ENCODE data around the gene CHCHD5. TPM values are rescaled to one million over a fixed set of nuclear protein-coding genes. Genes with fewer than 3 reads are reported as not detected.

Gene CHCHD5
- total RNA-seq, 1 donor from 2014 or later, result 30.7 TPM

GRCh38 chr2:112623913-112624777, 39.7 kb downstream of the CHCHD5 start:
- Histone ChIP-seq H3K36me3 (no peaks in the 10 kb centered on the region), H3K27me3 (no peaks in the 10 kb centered on the region), H3K4me3 (no peak overlapping the region), H3K27ac (no peak overlapping the region), H3K4me1 (peaks cover 20% of the 10 kb centered on the region), H3K9me3 (no peaks in the 10 kb centered on the region)
- peak in 1 of 2 donors; percentile 35 for TF ChIP-seq POLR2AphosphoS5 (IDR thresholded peaks at IDR 0.05; ENCODE audit: insufficient read depth in 1 of 2, low read depth in 1 of 2)
- TF ChIP-seq, protein P1, sequence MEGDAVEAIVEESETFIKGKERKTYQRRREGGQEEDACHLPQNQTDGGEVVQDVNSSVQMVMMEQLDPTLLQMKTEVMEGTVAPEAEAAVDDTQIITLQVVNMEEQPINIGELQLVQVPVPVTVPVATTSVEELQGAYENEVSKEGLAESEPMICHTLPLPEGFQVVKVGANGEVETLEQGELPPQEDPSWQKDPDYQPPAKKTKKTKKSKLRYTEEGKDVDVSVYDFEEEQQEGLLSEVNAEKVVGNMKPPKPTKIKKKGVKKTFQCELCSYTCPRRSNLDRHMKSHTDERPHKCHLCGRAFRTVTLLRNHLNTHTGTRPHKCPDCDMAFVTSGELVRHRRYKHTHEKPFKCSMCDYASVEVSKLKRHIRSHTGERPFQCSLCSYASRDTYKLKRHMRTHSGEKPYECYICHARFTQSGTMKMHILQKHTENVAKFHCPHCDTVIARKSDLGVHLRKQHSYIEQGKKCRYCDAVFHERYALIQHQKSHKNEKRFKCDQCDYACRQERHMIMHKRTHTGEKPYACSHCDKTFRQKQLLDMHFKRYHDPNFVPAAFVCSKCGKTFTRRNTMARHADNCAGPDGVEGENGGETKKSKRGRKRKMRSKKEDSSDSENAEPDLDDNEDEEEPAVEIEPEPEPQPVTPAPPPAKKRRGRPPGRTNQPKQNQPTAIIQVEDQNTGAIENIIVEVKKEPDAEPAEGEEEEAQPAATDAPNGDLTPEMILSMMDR (IDR thresholded peaks at IDR 0.05), result no peak
- intact Hi-C loops (cut with DNase I), result loop anchor here (10.0 kb wide), 1 partner anchor 101 kb away; the partner anchor contains the start of gene NT5DC4
- no peak for DNase-seq (ENCODE audit: extremely low spot score in 2 of 2)

DNA sequence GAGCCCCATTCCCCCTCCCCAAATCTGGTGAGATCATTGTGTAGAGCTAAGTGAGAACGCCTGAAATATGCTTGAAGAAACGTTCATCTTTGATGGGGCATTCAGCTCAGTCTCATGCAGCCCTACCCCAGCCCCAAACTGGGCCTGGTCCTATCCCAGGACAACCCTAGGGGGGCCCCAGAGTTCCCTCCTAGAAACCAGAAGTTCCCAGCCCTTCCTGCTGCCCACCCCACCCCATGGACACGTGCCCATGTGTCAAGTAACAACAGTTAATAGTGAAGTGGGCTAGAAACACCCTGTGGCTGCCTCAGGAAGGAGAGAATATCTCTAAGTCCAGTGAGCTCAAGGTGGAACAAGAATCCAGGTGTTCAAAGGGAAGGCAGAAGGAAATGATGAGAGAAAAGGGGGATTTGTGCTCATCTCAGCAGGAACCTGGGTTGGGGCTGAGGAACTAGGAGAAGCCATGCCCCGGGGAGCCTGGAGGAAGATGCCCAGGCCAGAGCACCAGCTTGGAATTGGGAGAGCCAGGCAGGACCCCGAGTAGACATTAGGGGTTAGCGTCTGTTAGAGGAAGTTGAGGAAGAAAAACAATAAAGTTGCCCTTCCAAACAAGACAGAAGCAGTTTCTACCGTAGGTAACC, 41.2 kb downstream of the CHCHD5 start:
- DNase-seq (ENCODE audit: extremely low spot score in 2 of 2), result no peak
- no peak overlapping the region for H3K4me3 ChIP-seq
- no peak for TF ChIP-seq POLR2A (IDR thresholded peaks at IDR 0.05)
- TF ChIP-seq POLR2AphosphoS5 (IDR thresholded peaks at IDR 0.05; ENCODE audit: insufficient read depth in 1 of 2, low read depth in 1 of 2), result no peak
- TF ChIP-seq, protein P1 (IDR thresholded peaks at IDR 0.05), result no peak
- H3K36me3 ChIP-seq, result no peaks in the 10 kb centered on the region
- no peaks in the 10 kb centered on the region for H3K9me3 ChIP-seq
- H3K27me3 ChIP-seq, result no peaks in the 10 kb centered on the region
- intact Hi-C loops (cut with DNase I), result loop anchor here (10.0 kb wide), 1 partner anchor 99 kb away; the partner anchor contains the start of gene NT5DC4
- no peak overlapping the region for H3K27ac ChIP-seq
- H3K4me1 ChIP-seq, result peaks cover 20% of the 10 kb centered on the region

DNA sequence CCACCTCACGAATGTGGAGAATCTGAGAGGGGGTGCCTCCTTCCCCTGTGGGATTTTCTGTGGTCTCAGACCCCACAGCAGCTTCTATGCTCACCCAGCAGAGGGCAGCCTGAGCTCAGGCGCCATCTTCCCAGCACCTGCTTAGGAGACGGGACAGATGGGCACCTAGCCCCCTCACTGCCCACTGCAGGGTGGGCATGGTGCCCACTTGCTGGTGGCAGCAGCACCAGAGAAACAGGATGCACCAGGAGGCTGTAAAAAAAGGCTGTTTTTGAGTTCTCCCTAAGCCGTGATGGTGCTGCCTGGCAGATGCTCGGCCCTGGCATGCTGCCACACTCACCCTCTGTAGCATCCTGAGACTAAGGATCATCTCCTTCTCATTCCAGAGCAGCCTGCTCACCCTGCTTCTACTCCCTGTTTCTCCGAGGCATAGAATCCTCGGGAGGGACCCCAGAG, 42.2 kb downstream of the CHCHD5 start:
- H3K36me3 ChIP-seq, result no peaks in the 10 kb centered on the region
- H3K4me3 ChIP-seq, result peak overlapping the region in 1 of 2 donors; percentile 27
- H3K9me3 ChIP-seq, result no peaks in the 10 kb centered on the region
- no peaks in the 10 kb centered on the region for H3K27me3 ChIP-seq
- peak overlapping the region; percentile 46 for H3K27ac ChIP-seq
- intact Hi-C loops (cut with DNase I), result loop anchor here (10.0 kb wide), 1 partner anchor 98 kb away; the partner anchor contains the start of gene NT5DC4
- TF ChIP-seq, protein P1 (IDR thresholded peaks at IDR 0.05), result peak; percentile 25 to 93 (median 72)
- TF ChIP-seq POLR2AphosphoS5 (IDR thresholded peaks at IDR 0.05; ENCODE audit: insufficient read depth in 1 of 2, low read depth in 1 of 2) (peak in 1 of 2 donors; percentile 62), POLR2A (IDR thresholded peaks at IDR 0.05) (no peak)
- H3K4me1 ChIP-seq, result peaks cover 20% of the 10 kb centered on the region
- DNase-seq (ENCODE audit: extremely low spot score in 2 of 2), result no peak

GRCh38 chr2:112627060-112628040, 42.9 kb downstream of the CHCHD5 start:
- Histone ChIP-seq H3K4me1 (peaks cover 20% of the 10 kb centered on the region), H3K9me3 (no peaks in the 10 kb centered on the region), H3K36me3 (no peaks in the 10 kb centered on the region), H3K4me3 (peak overlapping the region in 1 of 2 donors; percentile 27), H3K27ac (peak overlapping the region; percentile 46), H3K27me3 (no peaks in the 10 kb centered on the region)
- intact Hi-C loops (cut with DNase I), result loop anchor here (10.0 kb wide), 1 partner anchor 97 kb away; the partner anchor contains the start of gene NT5DC4
- DNase-seq (ENCODE audit: extremely low spot score in 2 of 2), result no peak
- no peak for TF ChIP-seq POLR2A (IDR thresholded peaks at IDR 0.05)
- peak in 1 of 2 donors; percentile 53 for TF ChIP-seq POLR2AphosphoS5 (IDR thresholded peaks at IDR 0.05; ENCODE audit: insufficient read depth in 1 of 2, low read depth in 1 of 2)

All from vagina (tissue), 2 donors.